ENCODE measurements around the gene PRKCE. TPM values are rescaled to one million over a fixed set of nuclear protein-coding genes. Genes with fewer than 3 reads are reported as not detected.

Gene PRKCE
- total and polyA plus RNA-seq, 2 donors (not counting 3 experiments of a cell fraction or from before 2014, with no cell fraction given), result 27.9 to 33.9 TPM

- no peak overlapping the region for H3K27ac ChIP-seq (ENCODE audit: insufficient read depth, low read depth, low read length)
- no peak overlapping the region for H3K9ac ChIP-seq (replicated peaks; ENCODE audit: extremely low read depth, insufficient read depth, low read length)
- H3K36me3 ChIP-seq (ENCODE audit: control insufficient read depth in 2 of 2, extremely low read depth in 1 of 2, insufficient read depth in 2 of 2, low read length in 2 of 2), result no peaks in the 10 kb centered on the region
- no peak overlapping the region for H3K4me2 ChIP-seq (ENCODE audit: insufficient read depth, low read length)
- dilution Hi-C loops (cut with MboI; ENCODE audit: extremely low pct_ligation_motif_present, low sequenced_read_pairs), result no loop called here
- no peaks in the 10 kb centered on the region for H3K79me2 ChIP-seq (ENCODE audit: control insufficient read depth, insufficient read depth, low read length)
- TF ChIP-seq POLR2AphosphoS5 (IDR thresholded peaks at IDR 0.05; ENCODE audit: insufficient read depth, low read depth, low read length), result no peak
- TF ChIP-seq GATA2 (IDR thresholded peaks at IDR 0.05; ENCODE audit: insufficient read depth, insufficient read length, low read depth, low read length), result no peak
- no peak for TF ChIP-seq CTCF (IDR thresholded peaks at IDR 0.05; ENCODE audit: extremely low read depth in 1 of 2, insufficient read depth in 1 of 2, low read depth in 1 of 2, low read length in 2 of 2)
- no peak for TF ChIP-seq MYC (IDR thresholded peaks at IDR 0.05; ENCODE audit: low read depth, low read length)
- TF ChIP-seq JUN (IDR thresholded peaks at IDR 0.05; ENCODE audit: borderline replicate concordance, insufficient read depth, insufficient read length, low read depth), result no peak
- no peak for TF ChIP-seq MAX (IDR thresholded peaks at IDR 0.05; ENCODE audit: insufficient read depth, insufficient read length)
- no peak for TF ChIP-seq EZH2 (IDR thresholded peaks at IDR 0.05; ENCODE audit: borderline replicate concordance, low read depth, low read length, severe bottlenecking)
- TF ChIP-seq POLR2A (IDR thresholded peaks at IDR 0.05; ENCODE audit: low read depth, low read length), result no peak
- TF ChIP-seq FOS (IDR thresholded peaks at IDR 0.05; ENCODE audit: borderline replicate concordance, insufficient read depth, low read length), result no peak
- H3K9me3 ChIP-seq (replicated peaks; ENCODE audit: control insufficient read depth, insufficient read depth, low read length), result no peaks in the 10 kb centered on the region
- ChIA-PET POLR2A (interaction anchor here (1.4 kb wide), 1 partner anchor 148 kb away, joined by 3 read pairs; no protein-coding TSS in a partner anchor), CTCF (interaction anchor here (1.4 to 1.5 kb wide), 2 partner anchors 10 to 24 kb away, joined by 5 to 6 read pairs; no protein-coding TSS in a partner anchor)
- no peak overlapping the region for H3K4me3 ChIP-seq (replicated peaks in 1 of 3; ENCODE audit: insufficient read depth in 1 of 3, low read depth in 1 of 3, low read length in 3 of 3)
- H3K27me3 ChIP-seq (ENCODE audit: control insufficient read depth in 2 of 2, insufficient read depth in 2 of 2, low read length in 2 of 2), result no peaks in the 10 kb centered on the region
- H3K4me1 ChIP-seq (ENCODE audit: control insufficient read depth, extremely low read depth, insufficient read depth, low read length), result peaks cover 27% of the 10 kb centered on the region
- no peaks in the 10 kb centered on the region for H3K9me1 ChIP-seq (replicated peaks; ENCODE audit: control insufficient read depth, extremely low read depth, insufficient read depth, low read length)
- intact Hi-C loops (cut with micrococcal nuclease), result no loop called here
- H2AFZ ChIP-seq (ENCODE audit: low read depth, low read length), result no peak overlapping the region
- H4K20me1 ChIP-seq (replicated peaks; ENCODE audit: control insufficient read depth, extremely low read depth, insufficient read depth, low read length), result no peaks in the 10 kb centered on the region
- DNase-seq (ENCODE audit: low read depth, low spot score), result no peak
- FAIRE-seq, result no peak
- BruUV-seq (replicated peaks), result no TSS peak
Observed at GRCh38 chr2:45788401-45788800, 136.9 kb downstream of the PRKCE start.
